Brain microvascular endothelial cell (primary cell): ENCODE measurements around the gene STX11.

Experiments
- DNase-seq: peaks from one replicate; pipeline ENCODE4 v3.0.0-alpha.2; 2020
- H3K27ac ChIP-seq: fragments of 250-450 bp; sonication (Bioruptor Pico); 2 replicates; pipeline ENCODE4 v1.5.1; 2020; ENCODE audit warnings: mild to moderate bottlenecking, moderate library complexity
- H3K27me3 ChIP-seq: fragments of 250-450 bp; sonication (Bioruptor Pico); replicated peaks from 2 replicates; pipeline ENCODE4 v1.5.1; 2020; ENCODE audit warnings: mild to moderate bottlenecking
- H3K36me3 ChIP-seq: fragments of 250-450 bp; sonication (Bioruptor Pico); replicated peaks from 2 replicates; pipeline ENCODE4 v1.5.1; 2020; ENCODE audit warnings: mild to moderate bottlenecking
- H3K4me3 ChIP-seq: 2 replicates; pipeline ENCODE4 v1.5.1; 2011; ENCODE audit warnings: low read depth, mild to moderate bottlenecking, control low read depth, low read length, moderate library complexity
- CTCF ChIP-seq: IDR thresholded peaks from 2 replicates; pipeline ENCODE4 v1.5.1; 2011; ENCODE audit warnings: low read depth, mild to moderate bottlenecking, moderate library complexity, low read length, control low read depth, inconsistent platforms; ENCODE audit errors: missing control alignments
- in situ Hi-C: cut with HindIII; loops from 2 replicates; pipeline ENCODE4 v1.10.0; 2017; ENCODE audit warnings: low sequenced_read_pairs, low pct_ligation_motif_present

The STX11 gene

GRCh38 chr6:144134176-144134575 lies 16.1 kb upstream of the STX11 start:
- Histone ChIP-seq H3K27ac (no peak overlapping the region), H3K36me3 (no peaks in the 10 kb centered on the region), H3K27me3 (no peaks in the 10 kb centered on the region), H3K4me3 (no peak overlapping the region)
- no peak for DNase-seq
- in situ Hi-C loops, result no loop called here
- no peak for TF ChIP-seq CTCF

- Histone ChIP-seq H3K27me3 (no peaks in the 10 kb centered on the region), H3K27ac (no peak overlapping the region), H3K36me3 (no peaks in the 10 kb centered on the region), H3K4me3 (no peak overlapping the region)
- DNase-seq, result no peak
- TF ChIP-seq CTCF, result no peak
- in situ Hi-C loops, result no loop called here
Observed at GRCh38 chr6:144134737-144135136, 15.6 kb upstream of the STX11 start.

GRCh38 chr6:144138542-144138941 lies 11.8 kb upstream of the STX11 start:
- TF ChIP-seq CTCF, result no peak
- H3K27me3 ChIP-seq, result no peaks in the 10 kb centered on the region
- in situ Hi-C loops, result no loop called here
- H3K4me3 ChIP-seq, result no peak overlapping the region
- no peak overlapping the region for H3K27ac ChIP-seq
- no peaks in the 10 kb centered on the region for H3K36me3 ChIP-seq
- no peak for DNase-seq

GRCh38 chr6:144139817-144140216 lies 10.5 kb upstream of the STX11 start:
- no peak overlapping the region for H3K27ac ChIP-seq

GRCh38 chr6:144140867-144141266 lies 9.4 kb upstream of the STX11 start:
- H3K4me3 ChIP-seq, result no peak overlapping the region
- TF ChIP-seq CTCF, result no peak
- in situ Hi-C loops, result no loop called here
- H3K36me3 ChIP-seq, result no peaks in the 10 kb centered on the region
- no peaks in the 10 kb centered on the region for H3K27me3 ChIP-seq
- no peak overlapping the region for H3K27ac ChIP-seq
- no peak for DNase-seq

More at GRCh38 chr6:144139817-144140216, 10.5 kb upstream of the STX11 start:
- in situ Hi-C loops, result no loop called here
- DNase-seq, result no peak
- no peaks in the 10 kb centered on the region for H3K36me3 ChIP-seq
- no peak overlapping the region for H3K4me3 ChIP-seq
- TF ChIP-seq CTCF, result no peak
- no peaks in the 10 kb centered on the region for H3K27me3 ChIP-seq

- in situ Hi-C loops, result no loop called here
- DNase-seq, result no peak
- no peak overlapping the region for H3K27ac ChIP-seq
Observed at GRCh38 chr6:144141470-144141869, 8.8 kb upstream of the STX11 start.

More at GRCh38 chr6:144141470-144141869, 8.8 kb upstream of the STX11 start:
- Histone ChIP-seq H3K4me3 (no peak overlapping the region), H3K36me3 (no peaks in the 10 kb centered on the region), H3K27me3 (no peaks in the 10 kb centered on the region)
- no peak for TF ChIP-seq CTCF
